ENCODE results near the gene CCM2. TPM values are rescaled to one million over a fixed set of nuclear protein-coding genes. Genes with fewer than 3 reads are reported as not detected.

CCM2 gene
- total and polyA plus RNA-seq, 2 of the 8 experiments (the other 6 are each of a cell fraction or from before 2014, with no cell fraction given), result 31.6 to 41.2 TPM

DNA sequence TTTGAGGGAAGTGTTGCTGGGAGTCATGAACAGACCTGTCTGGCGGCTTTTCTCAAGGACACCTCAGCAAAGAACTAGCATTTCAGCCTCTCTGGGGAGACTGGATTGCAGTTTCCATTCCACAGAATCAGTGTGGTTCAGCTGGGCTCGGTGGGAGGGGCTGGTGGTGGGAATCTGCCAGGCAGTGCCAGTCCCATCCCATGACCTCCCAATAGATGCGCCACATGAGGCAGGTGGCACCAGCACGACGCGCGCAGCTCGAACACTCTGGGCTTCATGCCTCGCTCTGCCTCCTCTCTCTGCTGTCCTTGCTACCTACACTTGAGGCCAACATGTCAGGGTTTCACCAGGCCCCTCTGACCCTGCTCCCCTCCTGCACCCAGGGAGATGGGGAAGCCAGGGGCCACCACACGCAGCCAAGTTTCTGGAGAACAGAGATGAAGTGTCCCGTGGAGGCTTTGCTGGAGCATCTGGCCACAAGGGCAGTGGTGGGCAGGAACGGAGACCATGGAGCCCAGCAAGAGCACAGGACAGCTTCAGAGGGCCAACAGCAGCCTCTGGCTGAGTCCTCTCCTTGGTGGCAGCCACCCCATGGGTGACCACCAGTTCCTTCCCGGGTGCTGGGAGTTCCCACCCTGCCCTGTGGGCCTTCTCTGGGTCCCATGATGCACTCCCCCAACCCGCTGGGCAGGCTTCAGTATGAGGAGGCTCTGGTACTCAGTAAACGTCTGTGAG lies 86.5 kb downstream of the CCM2 start (continued):
- no peak for TF ChIP-seq RAD21 (IDR thresholded peaks at IDR 0.05 in 1 of 2, conservative IDR thresholded peaks at IDR 0.05 in 1 of 2; ENCODE audit: low read depth in 2 of 2, low read length in 2 of 2)
- TF ChIP-seq JUND (IDR thresholded peaks at IDR 0.05; ENCODE audit: low read length), result no peak
- no peak for TF ChIP-seq BRCA1 (IDR thresholded peaks at IDR 0.05; ENCODE audit: low read depth, low read length)
- TF ChIP-seq SAP30 (IDR thresholded peaks at IDR 0.05; ENCODE audit: insufficient read depth, insufficient replicate concordance, low read length), result no peak
- no peak for TF ChIP-seq EGR1 (IDR thresholded peaks at IDR 0.05; ENCODE audit: borderline replicate concordance, low read depth, low read length)
- TF ChIP-seq GTF2F1 (IDR thresholded peaks at IDR 0.05; ENCODE audit: borderline replicate concordance, low read depth, low read length), result no peak
- TF ChIP-seq TEAD4 (IDR thresholded peaks at IDR 0.05; ENCODE audit: low read depth, low read length), result no peak

All from H1 (cell line).